SK-N-SH (cell line): ENCODE measurements around the gene MRNIP. TPM values are rescaled to one million over a fixed set of nuclear protein-coding genes. Genes with fewer than 3 reads are reported as not detected.

Experiments used
- CTCF ChIA-PET: fragments of 300-600, 350-600 bp; formaldehyde crosslinking; extraction: SDS; loops from one replicate; lab custom pipeline; 2021; lab: Yijun Ruan, JAX
- POLR2A ChIA-PET: fragments of 350-600 bp; sonication (Branson Sonifier 250); formaldehyde crosslinking; extraction: SDS; loops from one replicate; lab custom pipeline; 2020; ENCODE audit warnings: antibody characterized with exemption, inconsistent platforms; lab: Yijun Ruan, JAX
- DNase-seq: peaks from one replicate; pipeline ENCODE4 v3.0.0; 2012
- H2AFZ ChIP-seq: fragments of 200-600 bp; sonication (generic); 2 replicates; pipeline ENCODE4 v1.8.1; 2016; ENCODE audit warnings: antibody characterized with exemption, mild to moderate bottlenecking, low read depth
- H3F3A ChIP-seq: fragments of 200-600 bp; sonication (generic); replicated peaks from 2 replicates; pipeline ENCODE3; 2016; ENCODE audit warnings: antibody characterized with exemption, mild to moderate bottlenecking; ENCODE audit not compliant: insufficient read depth
- H3K27ac ChIP-seq, 2 experiments: fragments of 200-500 bp in 1 of 2; fragments of 200-600 bp in 1 of 2; sonication (Bioruptor generic) in 1 of 2; sonication (generic), shearing (Covaris generic) in 1 of 2; 2 replicates each; pipeline versions ENCODE4 v1.5.1 to v1.6.1; 2014 to 2016; ENCODE audit warnings: low read depth in 2 of 2, inconsistent platforms in 1 of 2, low read length in 1 of 2, mild to moderate bottlenecking in 1 of 2, mixed read lengths in 1 of 2
- H3K27me3 ChIP-seq: fragments of 200-600 bp; sonication (generic), shearing (Covaris generic); 2 replicates; pipeline ENCODE4 v1.6.1; 2016; ENCODE audit warnings: mixed run types; ENCODE audit not compliant: insufficient read depth
- H3K36me3 ChIP-seq, 2 experiments: fragments of 200-500 bp in 1 of 2; fragments of 200-600 bp in 1 of 2; sonication (Bioruptor generic) in 1 of 2; sonication (generic) in 1 of 2; replicated peaks in 1 of 2; 2 replicates each; pipeline versions ENCODE3 to v1.5.1; 2014 to 2016; ENCODE audit warnings: low read length in 1 of 2, mild to moderate bottlenecking in 1 of 2; ENCODE audit not compliant: insufficient read depth in 2 of 2, control insufficient read depth in 1 of 2
- H3K4me1 ChIP-seq, 2 experiments: fragments of 200-500 bp in 1 of 2; fragments of 200-600 bp in 1 of 2; sonication (Bioruptor generic) in 1 of 2; sonication (generic), shearing (Covaris generic) in 1 of 2; 2 replicates each; pipeline versions ENCODE4 v1.5.1 to v1.6.1; 2014 to 2016; ENCODE audit warnings: low read depth in 1 of 2, low read length in 1 of 2, mixed run types in 1 of 2; ENCODE audit not compliant: insufficient read depth in 2 of 2, control insufficient read depth in 1 of 2
- H3K4me2 ChIP-seq: fragments of 200-600 bp; sonication (generic), shearing (Covaris generic); 2 replicates; pipeline ENCODE4 v1.6.1; 2017; ENCODE audit warnings: mixed run types
- H3K4me3 ChIP-seq, 2 experiments: fragments of 200-500 bp in 1 of 2; fragments of 200-600 bp in 1 of 2; sonication (Bioruptor generic) in 1 of 2; sonication (generic), shearing (Covaris generic) in 1 of 2; 2 replicates each; pipeline versions ENCODE4 v1.5.1 to v1.8.1; 2014 to 2016; ENCODE audit warnings: low read depth in 2 of 2, inconsistent platforms in 1 of 2, low read length in 1 of 2, mild to moderate bottlenecking in 1 of 2, mixed read lengths in 1 of 2, moderate library complexity in 1 of 2
- H3K79me2 ChIP-seq: fragments of 200-600 bp; sonication (generic); 2 replicates; pipeline ENCODE4 v1.8.1; 2017; ENCODE audit warnings: mild to moderate bottlenecking; ENCODE audit not compliant: insufficient read depth
- H3K9ac ChIP-seq: fragments of 200-600 bp; sonication (generic); 2 replicates; pipeline ENCODE4 v1.6.1; 2017; ENCODE audit warnings: mixed run types
- H3K9me2 ChIP-seq: fragments of 200-600 bp; sonication (generic); 2 replicates; pipeline ENCODE4 v1.6.1; 2017; ENCODE audit warnings: mixed run types
- H3K9me3 ChIP-seq: fragments of 200-600 bp; sonication (generic); 2 replicates; pipeline ENCODE4 v1.6.1; 2017; ENCODE audit warnings: mixed run types, mild to moderate bottlenecking, moderate library complexity
- H4K20me1 ChIP-seq: fragments of 200-600 bp; sonication (generic); 2 replicates; pipeline ENCODE4 v1.6.1; 2017; ENCODE audit warnings: mild to moderate bottlenecking, mixed run types; ENCODE audit not compliant: insufficient read depth
- CHD2 ChIP-seq: fragments of 150-350 bp; IDR thresholded peaks from 2 replicates; pipeline ENCODE4 v1.6.1; 2018; ENCODE audit warnings: low read length; ENCODE audit not compliant: partially characterized antibody
- CTCF ChIP-seq: fragments of 200-600 bp; sonication (generic); IDR thresholded peaks from 2 replicates; pipeline ENCODE4 v1.6.1; 2017; ENCODE audit warnings: antibody characterized with exemption, mild to moderate bottlenecking, moderate library complexity
- EP300 ChIP-seq, 2 experiments: IDR thresholded peaks; 2 replicates each; pipeline versions ENCODE4 v1.4.0 to v1.6.1; 2012; ENCODE audit warnings: borderline replicate concordance in 1 of 2, low read depth in 1 of 2, low read length in 1 of 2
- EZH2phosphoT487 ChIP-seq: fragments of 200-600 bp; sonication (generic); IDR thresholded peaks from 2 replicates; pipeline ENCODE4 v1.6.1; 2017; ENCODE audit warnings: low read depth, mixed run types, mild to moderate bottlenecking, antibody characterized with exemption, moderate library complexity, borderline replicate concordance
- FOSL2 ChIP-seq: IDR thresholded peaks from 2 replicates; pipeline ENCODE4 v1.4.0; 2012; ENCODE audit warnings: low read depth, mild to moderate bottlenecking, moderate library complexity, borderline replicate concordance
- JUND ChIP-seq: IDR thresholded peaks from 2 replicates; pipeline ENCODE4 v1.4.0; 2012
- MAX ChIP-seq: IDR thresholded peaks from 2 replicates; pipeline ENCODE4 v1.4.0; 2012; ENCODE audit warnings: low read depth
- MEF2A ChIP-seq: IDR thresholded peaks from 2 replicates; pipeline ENCODE4 v1.4.0; 2012; ENCODE audit warnings: low read depth, borderline replicate concordance
- NFIC ChIP-seq: IDR thresholded peaks from 2 replicates; pipeline ENCODE4 v1.4.0; 2012; ENCODE audit warnings: borderline replicate concordance
- RAD21 ChIP-seq: IDR thresholded peaks from 2 replicates; pipeline ENCODE4 v1.6.1; 2012; ENCODE audit warnings: mild to moderate bottlenecking, low read length
- RCOR1 ChIP-seq: fragments of 150-350 bp; IDR thresholded peaks from 2 replicates; pipeline ENCODE4 v1.6.1; 2017; ENCODE audit warnings: antibody characterized with exemption, low read length
- RXRA ChIP-seq: IDR thresholded peaks from 2 replicates; pipeline ENCODE4 v1.4.0; 2012; ENCODE audit warnings: low read depth, mild to moderate bottlenecking, borderline replicate concordance
- SMC3 ChIP-seq: IDR thresholded peaks from 2 replicates; pipeline ENCODE4 v1.6.1; 2012; ENCODE audit warnings: low read depth, low read length, improper control_type of control experiment
- TCF12 ChIP-seq: IDR thresholded peaks from 2 replicates; pipeline ENCODE4 v1.4.0; 2012
- ZBTB33 ChIP-seq: IDR thresholded peaks from 2 replicates; pipeline ENCODE4 v1.4.0; 2012; ENCODE audit warnings: low read depth, borderline replicate concordance
- WGBS: methylation state at CpG from one replicate; pipeline ENCODE4 v1.1.6; 2017; ENCODE audit warnings: low lambda C conversion rate; 5-methylcytosine and 5-hydroxymethylcytosine counted together
- polyA plus RNA-seq, 3 experiments: library from polyadenylated mRNA; depleted of rRNA; stranded (reverse); fragments of >200 nt; gene quantifications; 2 replicates each; pipeline ENCODE4 v1.2.3, GENCODE V29; 2012

MRNIP gene
- polyA plus RNA-seq, 1 of the 3 experiments (the other 2 are of a cell fraction) = 32.8 TPM

GRCh38 chr5:179902763-179903158 lies 44.1 kb upstream of the MRNIP start:
- H3K27ac ChIP-seq = no peak overlapping the region
- ChIA-PET POLR2A (no interaction called here), CTCF (interaction anchor here (1.6 kb wide), 1 partner anchor 11 kb away, joined by 3 read pairs; no protein-coding TSS in a partner anchor)
- no peaks in the 10 kb centered on the region for H3K9me3 ChIP-seq
- H3K4me1 ChIP-seq = peaks cover 0 to 9% of the 10 kb centered on the region in 2 experiments; a peak in 2 of 4 replicates
- no peak overlapping the region for H3K9ac ChIP-seq
- no peak overlapping the region for H3K4me2 ChIP-seq
- H3K36me3 ChIP-seq = peaks cover 39 to 42% of the 10 kb centered on the region in 2 experiments
- no peaks in the 10 kb centered on the region for H3K27me3 ChIP-seq
- H3F3A ChIP-seq = no peaks in the 10 kb centered on the region
- no peak overlapping the region for H3K4me3 ChIP-seq
- no peak for TF ChIP-seq MAX
- no peak for TF ChIP-seq NFIC
- no peak for TF ChIP-seq MEF2A
- no peak for TF ChIP-seq RCOR1
- TF ChIP-seq FOSL2 = no peak
- TF ChIP-seq, all 33 proteins: peak for 0
- WGBS = 100% methylated on average over 1 of the region's 7 CpGs
- Histone ChIP-seq H2AFZ (no peak overlapping the region), H3K79me2 (peaks cover 53% of the 10 kb centered on the region), H4K20me1 (peaks cover 16% of the 10 kb centered on the region; the same call in 1 of the 2 replicates), H3K9me2 (no peaks in the 10 kb centered on the region)
- DNase-seq = no peak

- WGBS = 95% methylated on average over 10 of the region's 15 CpGs
- H3K79me2 ChIP-seq = peaks cover 52% of the 10 kb centered on the region
Measured at GRCh38 chr5:179901915-179902762, 43.5 kb upstream of the MRNIP start.

More at GRCh38 chr5:179901915-179902762, 43.5 kb upstream of the MRNIP start:
- H3K4me3 ChIP-seq = no peak overlapping the region
- no peaks in the 10 kb centered on the region for H3K9me3 ChIP-seq
- H3K9me2 ChIP-seq = no peaks in the 10 kb centered on the region
- H3K27ac ChIP-seq = no peak overlapping the region
- POLR2A ChIA-PET = no interaction called here
- H3K9ac ChIP-seq = no peak overlapping the region
- H3K4me2 ChIP-seq = no peak overlapping the region
- no peaks in the 10 kb centered on the region for H3K27me3 ChIP-seq
- no peaks in the 10 kb centered on the region for H3F3A ChIP-seq
- peaks cover 0 to 9% of the 10 kb centered on the region in 2 experiments; a peak in 2 of 4 replicates for H3K4me1 ChIP-seq
- no peak for DNase-seq
- H2AFZ ChIP-seq = no peak overlapping the region
- H4K20me1 ChIP-seq = peaks cover 16% of the 10 kb centered on the region; the same call in 1 of the 2 replicates
- TF ChIP-seq RAD21 = no peak
- TF ChIP-seq SMC3 = no peak
- no peak for TF ChIP-seq RXRA
- TF ChIP-seq MAX = no peak
- no peak for TF ChIP-seq CHD2
- TF ChIP-seq CTCF = no peak
- TF ChIP-seq EP300 (IDR thresholded peaks at IDR 0.05; ENCODE audit: borderline replicate concordance in 1 of 2, low read depth in 1 of 2, low read length in 1 of 2) = no peak
- TF ChIP-seq TCF12 = no peak
- TF ChIP-seq ZBTB33 = no peak
- TF ChIP-seq EZH2phosphoT487 = no peak
- TF ChIP-seq JUND = no peak
- CTCF ChIA-PET = interaction anchor here (1.3 to 1.6 kb wide), 2 partner anchors 10 to 32 kb away, joined by 3 to 4 read pairs; no protein-coding TSS in a partner anchor
- peaks cover 45 to 46% of the 10 kb centered on the region in 2 experiments for H3K36me3 ChIP-seq
